GM10248 (cell line): Measurements from ENCODE around the gene RNF145.
"Not testable (repeated sequence)": the region's sequence is repeated elsewhere in the genome, so short reads cannot be mapped to it uniquely, and the experiment has no call there.

Source experiments
- CTCF ChIA-PET: fragments of 300-600 bp; sonication (Branson Sonifier 250); formaldehyde crosslinking; extraction: SDS; loops from one replicate; lab custom pipeline; 2021; ENCODE audit warnings: antibody characterized with exemption; lab: Yijun Ruan, JAX
- POLR2A ChIA-PET: fragments of 350-650 bp; sonication (Branson Sonifier 250); formaldehyde crosslinking; extraction: SDS; loops from one replicate; lab custom pipeline; 2020; ENCODE audit warnings: antibody characterized with exemption; lab: Yijun Ruan, JAX
- DNase-seq: peaks from one replicate; pipeline ENCODE4 v3.0.0; 2012; ENCODE audit errors: extremely low spot score
- TF ChIP-seq, protein P1 (sequence below): IDR thresholded peaks from 2 replicates; pipeline ENCODE4 v1.5.1; 2012; ENCODE audit warnings: mild to moderate bottlenecking, low read depth; ENCODE audit errors: extremely low read depth, missing control alignments, control extremely low read depth

Gene RNF145

DNA sequence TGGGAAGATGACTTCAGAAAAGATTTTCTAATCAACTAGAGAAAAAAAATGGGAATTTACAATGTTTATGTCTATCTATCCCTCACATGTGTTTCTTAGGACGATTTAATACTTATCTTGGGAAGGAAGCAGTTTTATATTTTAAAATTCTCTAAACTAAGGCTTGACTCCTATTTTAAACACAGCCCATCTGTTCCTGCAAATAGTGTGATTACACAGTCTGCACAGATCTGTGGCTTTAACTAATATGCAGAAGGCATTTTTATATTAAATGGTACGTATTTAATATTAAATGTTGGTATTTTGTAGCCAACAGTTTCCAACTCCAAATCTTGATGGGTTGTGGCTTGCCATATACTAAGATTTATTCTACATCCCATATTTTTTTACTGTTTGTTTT, 56.5 kb downstream of the RNF145 start:
- CTCF ChIA-PET, result interaction anchor here (1.2 to 1.3 kb wide), 2 partner anchors 20 to 163 kb away, joined by 5 to 6 read pairs; no protein-coding TSS in a partner anchor
- no peak for DNase-seq
- TF ChIP-seq, protein P1, sequence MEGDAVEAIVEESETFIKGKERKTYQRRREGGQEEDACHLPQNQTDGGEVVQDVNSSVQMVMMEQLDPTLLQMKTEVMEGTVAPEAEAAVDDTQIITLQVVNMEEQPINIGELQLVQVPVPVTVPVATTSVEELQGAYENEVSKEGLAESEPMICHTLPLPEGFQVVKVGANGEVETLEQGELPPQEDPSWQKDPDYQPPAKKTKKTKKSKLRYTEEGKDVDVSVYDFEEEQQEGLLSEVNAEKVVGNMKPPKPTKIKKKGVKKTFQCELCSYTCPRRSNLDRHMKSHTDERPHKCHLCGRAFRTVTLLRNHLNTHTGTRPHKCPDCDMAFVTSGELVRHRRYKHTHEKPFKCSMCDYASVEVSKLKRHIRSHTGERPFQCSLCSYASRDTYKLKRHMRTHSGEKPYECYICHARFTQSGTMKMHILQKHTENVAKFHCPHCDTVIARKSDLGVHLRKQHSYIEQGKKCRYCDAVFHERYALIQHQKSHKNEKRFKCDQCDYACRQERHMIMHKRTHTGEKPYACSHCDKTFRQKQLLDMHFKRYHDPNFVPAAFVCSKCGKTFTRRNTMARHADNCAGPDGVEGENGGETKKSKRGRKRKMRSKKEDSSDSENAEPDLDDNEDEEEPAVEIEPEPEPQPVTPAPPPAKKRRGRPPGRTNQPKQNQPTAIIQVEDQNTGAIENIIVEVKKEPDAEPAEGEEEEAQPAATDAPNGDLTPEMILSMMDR, result no peak
- POLR2A ChIA-PET, result no interaction called here

DNA sequence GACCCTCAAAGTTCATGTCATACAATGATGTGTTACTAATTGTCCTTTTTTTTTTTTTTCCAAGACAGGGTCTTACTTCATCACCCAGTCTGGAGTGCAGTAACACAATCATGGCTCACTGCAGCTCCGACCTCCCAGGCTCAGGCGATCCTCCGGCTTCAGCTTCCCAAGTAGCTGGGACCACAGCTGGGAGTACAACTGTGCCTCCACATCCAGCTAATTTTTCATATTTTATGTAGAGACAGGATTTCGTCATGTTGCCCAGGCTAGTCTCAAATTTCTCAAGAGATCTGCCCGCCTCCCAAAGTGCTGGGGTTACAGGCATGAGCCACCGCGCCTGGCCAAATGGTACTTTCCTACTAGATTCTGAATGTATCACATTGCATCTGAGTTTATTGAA, 60.3 kb downstream of the RNF145 start:
- DNase-seq, result no peak
- ChIA-PET CTCF (interaction anchor here (1.8 to 4.2 kb wide), 2 partner anchors 7 to 16 kb away, joined by 7 to 30 read pairs; no protein-coding TSS in a partner anchor), POLR2A (no interaction called here)
- TF ChIP-seq, protein P1, result no peak

DNA sequence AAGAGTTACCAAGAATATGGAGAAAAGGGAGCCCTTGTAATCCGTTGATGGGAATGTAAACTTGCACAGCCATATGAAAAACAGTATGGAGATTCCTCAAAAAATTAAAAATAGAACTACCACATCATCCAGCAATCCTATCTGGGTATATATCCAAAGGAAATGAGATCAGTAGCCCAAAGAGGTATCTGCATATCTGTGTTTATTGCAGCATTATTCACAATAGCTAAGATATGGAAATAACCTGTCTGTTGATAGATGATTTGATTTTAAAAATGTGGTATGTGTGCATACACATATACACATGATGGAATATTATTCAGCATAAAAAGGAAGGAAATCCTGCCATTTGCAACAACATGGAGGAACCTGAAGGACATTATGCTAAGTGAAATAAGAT, 61.4 kb downstream of the RNF145 start:
- ChIA-PET POLR2A (no interaction called here), CTCF (interaction anchor here (1.1 to 4.2 kb wide), 3 partner anchors 8 to 15 kb away, joined by 3 to 30 read pairs (median 7); no protein-coding TSS in a partner anchor)
- no peak for DNase-seq
- TF ChIP-seq, protein P1, result no peak

DNA sequence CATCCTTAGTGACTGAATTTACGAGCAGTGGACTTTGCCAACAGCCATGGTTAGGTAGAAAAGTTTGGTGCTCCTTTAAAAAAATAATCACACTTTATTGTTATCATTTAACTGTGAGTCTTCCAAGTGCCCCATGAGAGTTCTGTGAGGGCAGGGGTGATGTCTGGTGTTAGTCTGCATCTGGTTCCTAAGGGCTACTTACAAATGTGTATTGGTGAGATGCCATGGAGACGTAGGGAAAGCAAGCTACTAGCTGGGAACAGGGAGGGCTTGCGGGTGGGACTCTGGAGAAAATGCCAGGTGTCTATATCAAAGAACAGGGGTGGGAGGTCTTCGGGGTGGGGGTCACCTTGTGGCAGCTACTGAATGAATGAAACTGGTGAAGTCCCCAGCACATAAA, 62.5 kb downstream of the RNF145 start:
- CTCF ChIA-PET, result interaction anchor here (1.1 to 4.2 kb wide), 4 partner anchors 10 to 1071 kb away, joined by 3 to 30 read pairs (median 4); no protein-coding TSS in a partner anchor
- POLR2A ChIA-PET, result no interaction called here
- TF ChIP-seq, protein P1, result no peak
- no peak for DNase-seq

DNA sequence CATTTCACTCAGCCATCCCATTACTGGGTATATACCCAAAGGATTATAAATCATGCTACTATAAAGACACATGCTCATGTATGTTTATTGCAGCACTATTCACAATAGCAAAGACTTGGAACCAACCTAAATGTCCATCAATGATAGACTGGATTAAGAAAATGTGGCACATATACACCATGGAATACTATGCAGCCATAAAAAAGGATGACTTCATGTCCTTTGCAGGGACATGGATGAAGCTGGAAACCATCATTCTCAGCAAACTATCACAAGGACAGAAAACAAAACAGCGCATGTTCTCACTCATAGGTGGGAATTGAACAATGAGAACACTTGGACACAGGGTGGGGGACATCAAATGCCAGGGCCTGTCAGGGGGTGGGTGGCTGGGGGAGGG, 64.2 kb downstream of the RNF145 start:
- DNase-seq, POLR2A ChIA-PET: not testable (repeated sequence)
- CTCF ChIA-PET, result interaction anchor here (1.1 kb wide), 1 partner anchor 12 kb away, joined by 3 read pairs; no protein-coding TSS in a partner anchor

DNA sequence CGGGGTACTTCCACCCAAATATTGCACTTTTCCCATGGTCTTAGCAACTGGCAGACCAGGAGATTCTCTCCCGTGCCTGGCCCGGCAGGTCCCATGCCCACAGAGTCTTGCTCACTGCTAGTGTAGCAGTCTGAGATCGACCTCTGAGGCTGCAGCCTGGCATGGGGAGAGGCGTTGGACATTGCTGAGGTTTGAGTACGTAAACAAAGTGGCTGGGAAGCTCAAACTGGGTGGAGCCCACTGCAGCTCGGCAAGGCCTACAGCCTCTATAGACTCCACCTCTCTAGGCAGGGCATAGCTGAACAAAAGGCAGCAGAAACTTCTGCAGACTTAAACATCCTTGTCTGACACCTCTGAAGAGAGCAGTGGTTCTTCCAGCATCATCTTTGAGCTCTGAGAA, 69.6 kb downstream of the RNF145 start:
- POLR2A ChIA-PET, result no interaction called here
- CTCF ChIA-PET, result interaction anchor here (1.4 to 3.8 kb wide), 2 partner anchors 17 to 20 kb away, joined by 4 to 14 read pairs; no protein-coding TSS in a partner anchor
- DNase-seq, result no peak
- TF ChIP-seq, protein P1, result no peak

DNA sequence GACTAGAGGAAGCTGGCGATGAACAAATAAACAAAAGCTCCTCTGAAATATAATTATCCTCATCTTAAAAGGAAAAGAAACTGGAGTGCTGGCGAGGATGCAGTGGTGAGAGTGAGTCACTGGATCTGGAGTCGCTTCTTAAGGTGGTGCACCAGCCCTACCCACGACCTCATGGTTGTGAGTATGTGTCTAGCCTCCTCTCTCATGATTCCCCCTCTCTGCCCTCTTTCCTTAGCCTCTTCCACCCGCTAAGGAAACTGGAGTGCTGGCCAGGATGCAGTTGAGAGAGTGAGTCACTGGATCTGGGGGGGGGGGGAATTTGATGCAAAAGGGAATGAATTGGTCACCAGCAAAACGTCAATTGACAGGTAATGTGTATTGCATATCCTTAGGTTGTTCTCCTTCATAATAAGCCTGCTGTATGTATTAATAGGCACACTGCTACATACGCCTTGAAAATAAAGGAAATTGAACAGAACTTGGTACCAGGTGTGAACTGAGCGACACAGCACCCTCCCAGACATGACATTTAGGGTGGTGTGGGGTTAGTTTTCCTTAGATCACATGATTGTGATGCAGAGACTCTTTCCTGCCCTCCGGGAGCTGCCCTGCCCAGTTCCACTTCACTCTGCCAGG, 73.3 kb downstream of the RNF145 start:
- ChIA-PET CTCF (interaction anchor here (1.5 to 1.6 kb wide), 2 partner anchors 961 to 1061 kb away, joined by 3 to 5 read pairs; no protein-coding TSS in a partner anchor), POLR2A (no interaction called here)
- TF ChIP-seq, protein P1, result no peak
- no peak for DNase-seq
